Measurements from ENCODE around the gene FAM174B. TPM values are rescaled to one million over a fixed set of nuclear protein-coding genes. Genes with fewer than 3 reads are reported as not detected.

FAM174B gene
- total and polyA plus RNA-seq, 12 donors, result 3.7 to 16.4 (median 9.9) TPM

GRCh38 chr15:92653366-92653765, 2.2 kb downstream of the FAM174B start:
- Histone ChIP-seq H3K36me3 (replicated peaks in 1 of 2) (no peaks in the 10 kb centered on the region), H3K9me3 (replicated peaks in 1 of 3) (no peaks in the 10 kb centered on the region), H3K4me3 (no peak overlapping the region), H3K27me3 (no peaks in the 10 kb centered on the region), H3K4me1 (replicated peaks in 1 of 2) (no peaks in the 10 kb centered on the region), H3K27ac (no peak overlapping the region)
- intact Hi-C loops (cut with DNase I), result no loop called here
- no peak for TF ChIP-seq POLR2A (IDR thresholded peaks at IDR 0.05)
- TF ChIP-seq, protein P1, sequence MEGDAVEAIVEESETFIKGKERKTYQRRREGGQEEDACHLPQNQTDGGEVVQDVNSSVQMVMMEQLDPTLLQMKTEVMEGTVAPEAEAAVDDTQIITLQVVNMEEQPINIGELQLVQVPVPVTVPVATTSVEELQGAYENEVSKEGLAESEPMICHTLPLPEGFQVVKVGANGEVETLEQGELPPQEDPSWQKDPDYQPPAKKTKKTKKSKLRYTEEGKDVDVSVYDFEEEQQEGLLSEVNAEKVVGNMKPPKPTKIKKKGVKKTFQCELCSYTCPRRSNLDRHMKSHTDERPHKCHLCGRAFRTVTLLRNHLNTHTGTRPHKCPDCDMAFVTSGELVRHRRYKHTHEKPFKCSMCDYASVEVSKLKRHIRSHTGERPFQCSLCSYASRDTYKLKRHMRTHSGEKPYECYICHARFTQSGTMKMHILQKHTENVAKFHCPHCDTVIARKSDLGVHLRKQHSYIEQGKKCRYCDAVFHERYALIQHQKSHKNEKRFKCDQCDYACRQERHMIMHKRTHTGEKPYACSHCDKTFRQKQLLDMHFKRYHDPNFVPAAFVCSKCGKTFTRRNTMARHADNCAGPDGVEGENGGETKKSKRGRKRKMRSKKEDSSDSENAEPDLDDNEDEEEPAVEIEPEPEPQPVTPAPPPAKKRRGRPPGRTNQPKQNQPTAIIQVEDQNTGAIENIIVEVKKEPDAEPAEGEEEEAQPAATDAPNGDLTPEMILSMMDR (IDR thresholded peaks at IDR 0.05), result no peak
- DNase-seq, result no peak
- WGBS, 4 donors, result 90 to 93% (median 93%) methylated on average over 5 of the region's 5 CpGs

- no peaks in the 10 kb centered on the region for H3K27me3 ChIP-seq
- WGBS, 4 donors, result 90 to 94% (median 93%) methylated on average over 9 of the region's 9 CpGs
- no peak for DNase-seq
- no peaks in the 10 kb centered on the region for H3K4me1 ChIP-seq (replicated peaks in 1 of 2)
- TF ChIP-seq, protein P1 (IDR thresholded peaks at IDR 0.05), result no peak
- no peak for TF ChIP-seq POLR2A (IDR thresholded peaks at IDR 0.05)
- no peaks in the 10 kb centered on the region for H3K36me3 ChIP-seq (replicated peaks in 1 of 2)
- no peak overlapping the region for H3K27ac ChIP-seq
- intact Hi-C loops (cut with DNase I), result no loop called here
- H3K4me3 ChIP-seq, result no peak overlapping the region
- no peaks in the 10 kb centered on the region for H3K9me3 ChIP-seq (replicated peaks in 1 of 3)
Observed at GRCh38 chr15:92652576-92652966, 3.0 kb downstream of the FAM174B start.

- 86 to 90% (median 86%) methylated on average over 9 to 10 of the region's 10 CpGs for WGBS, 4 donors
- no peak overlapping the region for H3K27ac ChIP-seq
- DNase-seq, result no peak
- no peaks in the 10 kb centered on the region for H3K36me3 ChIP-seq (replicated peaks in 1 of 2)
- no peak for TF ChIP-seq POLR2A (IDR thresholded peaks at IDR 0.05)
- TF ChIP-seq, protein P1 (IDR thresholded peaks at IDR 0.05), result no peak
- intact Hi-C loops (cut with DNase I), result no loop called here
- no peak overlapping the region for H3K4me3 ChIP-seq
- H3K9me3 ChIP-seq (replicated peaks in 1 of 3), result no peaks in the 10 kb centered on the region
- no peaks in the 10 kb centered on the region for H3K27me3 ChIP-seq
- no peaks in the 10 kb centered on the region for H3K4me1 ChIP-seq (replicated peaks in 1 of 2)
Observed at GRCh38 chr15:92651877-92652575, 3.5 kb downstream of the FAM174B start.

GRCh38 chr15:92650966-92651365, 4.6 kb downstream of the FAM174B start:
- 86 to 98% (median 93%) methylated on average over 2 of the region's 2 CpGs for WGBS, 4 donors
- Histone ChIP-seq H3K27ac (no peak overlapping the region), H3K36me3 (replicated peaks in 1 of 2) (no peaks in the 10 kb centered on the region), H3K4me3 (no peak overlapping the region), H3K4me1 (replicated peaks in 1 of 2) (no peaks in the 10 kb centered on the region), H3K9me3 (replicated peaks in 1 of 3) (no peaks in the 10 kb centered on the region), H3K27me3 (no peaks in the 10 kb centered on the region)
- intact Hi-C loops (cut with DNase I), result no loop called here
- no peak for TF ChIP-seq POLR2A (IDR thresholded peaks at IDR 0.05)
- TF ChIP-seq, protein P1 (IDR thresholded peaks at IDR 0.05), result no peak
- DNase-seq, result no peak

All from adrenal gland (tissue), 12 donors.